SK-N-SH treated with all-trans-retinoic acid at 6 μM for 48 hours (cell line): ENCODE measurements around the gene TXNRD2.

Source experiments
- ATAC-seq: fragments of 200-7000 bp; cut with Tn5 transposase; 3 replicates; pipeline ENCODE4 v1.9.1; 2020; ENCODE audit warnings: mild to moderate bottlenecking, moderate library complexity
- ARNTL ChIP-seq: fragments of 450-650 bp; formaldehyde crosslinking; IDR thresholded peaks from 2 replicates; pipeline ENCODE4 v1.5.0; 2020; ENCODE audit warnings: low read depth, mild to moderate bottlenecking, moderate library complexity, borderline replicate concordance
- CSDC2 ChIP-seq: fragments of 250-450 bp; sonication (Bioruptor Pico); IDR thresholded peaks from 2 replicates; pipeline ENCODE4 v1.5.0; 2020; ENCODE audit warnings: mild to moderate bottlenecking, moderate library complexity
- ESRRG ChIP-seq: fragments of 250-450 bp; sonication (Bioruptor Pico); IDR thresholded peaks from 2 replicates; pipeline ENCODE4 v1.6.1; 2021; ENCODE audit warnings: mild to moderate bottlenecking
- GLIS3 ChIP-seq: fragments of 250-450 bp; sonication (Bioruptor Pico); IDR thresholded peaks from 2 replicates; pipeline ENCODE4 v1.5.0; 2020; ENCODE audit warnings: mild to moderate bottlenecking, moderate library complexity
- ISL1 ChIP-seq: fragments of 250-450 bp; sonication (Bioruptor Pico); IDR thresholded peaks from 2 replicates; pipeline ENCODE4 v2.1.2; 2022; ENCODE audit warnings: mild to moderate bottlenecking, moderate library complexity
- OSR1 ChIP-seq: fragments of 250-450 bp; sonication (Bioruptor Pico); IDR thresholded peaks from 2 replicates; pipeline ENCODE4 v1.8.0; 2022; ENCODE audit warnings: moderate library complexity, mild to moderate bottlenecking, inconsistent platforms
- PPARA ChIP-seq: fragments of 250-450 bp; sonication (Bioruptor Pico); IDR thresholded peaks from 2 replicates; pipeline ENCODE4 v1.5.0; 2020; ENCODE audit warnings: mild to moderate bottlenecking, borderline replicate concordance
- RARB ChIP-seq: fragments of 250-450 bp; sonication (Bioruptor Pico); IDR thresholded peaks from 2 replicates; pipeline ENCODE4 v1.8.0; 2021; ENCODE audit warnings: mild to moderate bottlenecking, moderate library complexity
- SNAI2 ChIP-seq: fragments of 250-450 bp; sonication (Bioruptor Pico); IDR thresholded peaks from 2 replicates; pipeline ENCODE4 v1.5.0; 2020; ENCODE audit warnings: mild to moderate bottlenecking, moderate library complexity
- TCF4 ChIP-seq: fragments of 250-450 bp; sonication (Bioruptor Pico); IDR thresholded peaks from 2 replicates; pipeline ENCODE4 v1.8.0; 2021; ENCODE audit warnings: mild to moderate bottlenecking, moderate library complexity, borderline replicate concordance
- TOX ChIP-seq: fragments of 250-450 bp; sonication (Bioruptor Pico); IDR thresholded peaks from 2 replicates; pipeline ENCODE4 v1.8.0; 2021; ENCODE audit warnings: mild to moderate bottlenecking, moderate library complexity, borderline replicate concordance
- ZC3H10 ChIP-seq: fragments of 250-450 bp; sonication (Bioruptor Pico); IDR thresholded peaks from 2 replicates; pipeline ENCODE4 v1.5.1; 2021; ENCODE audit warnings: mild to moderate bottlenecking, moderate library complexity
- ZFP3 ChIP-seq: fragments of 250-450 bp; sonication (Bioruptor Pico); IDR thresholded peaks from 2 replicates; pipeline ENCODE4 v1.5.0; 2020; ENCODE audit warnings: mild to moderate bottlenecking, moderate library complexity
- ZFP30 ChIP-seq: fragments of 450-650 bp; formaldehyde crosslinking; IDR thresholded peaks from 2 replicates; pipeline ENCODE4 v1.5.0; 2022; ENCODE audit warnings: mild to moderate bottlenecking, moderate library complexity
- ZNF70 ChIP-seq: fragments of 450-650 bp; formaldehyde crosslinking; IDR thresholded peaks from 2 replicates; pipeline ENCODE4 v1.5.0; 2020; ENCODE audit warnings: mild to moderate bottlenecking, moderate library complexity
- TF ChIP-seq, protein P1 (sequence below): fragments of 250-450 bp; sonication (Bioruptor Pico); IDR thresholded peaks from 2 replicates; pipeline ENCODE4 v1.5.0; 2020; ENCODE audit warnings: mild to moderate bottlenecking, moderate library complexity
- TF ChIP-seq, protein P2 (sequence below): fragments of 250-450 bp; sonication (Bioruptor Pico); IDR thresholded peaks from 2 replicates; pipeline ENCODE4 v1.5.1; 2021; ENCODE audit warnings: mild to moderate bottlenecking, moderate library complexity
- TF ChIP-seq, protein P3 (sequence below): fragments of 250-450 bp; sonication (Bioruptor Pico); IDR thresholded peaks from 2 replicates; pipeline ENCODE4 v1.8.0; 2020; ENCODE audit warnings: mild to moderate bottlenecking, moderate library complexity, borderline replicate concordance

TXNRD2 gene

DNA sequence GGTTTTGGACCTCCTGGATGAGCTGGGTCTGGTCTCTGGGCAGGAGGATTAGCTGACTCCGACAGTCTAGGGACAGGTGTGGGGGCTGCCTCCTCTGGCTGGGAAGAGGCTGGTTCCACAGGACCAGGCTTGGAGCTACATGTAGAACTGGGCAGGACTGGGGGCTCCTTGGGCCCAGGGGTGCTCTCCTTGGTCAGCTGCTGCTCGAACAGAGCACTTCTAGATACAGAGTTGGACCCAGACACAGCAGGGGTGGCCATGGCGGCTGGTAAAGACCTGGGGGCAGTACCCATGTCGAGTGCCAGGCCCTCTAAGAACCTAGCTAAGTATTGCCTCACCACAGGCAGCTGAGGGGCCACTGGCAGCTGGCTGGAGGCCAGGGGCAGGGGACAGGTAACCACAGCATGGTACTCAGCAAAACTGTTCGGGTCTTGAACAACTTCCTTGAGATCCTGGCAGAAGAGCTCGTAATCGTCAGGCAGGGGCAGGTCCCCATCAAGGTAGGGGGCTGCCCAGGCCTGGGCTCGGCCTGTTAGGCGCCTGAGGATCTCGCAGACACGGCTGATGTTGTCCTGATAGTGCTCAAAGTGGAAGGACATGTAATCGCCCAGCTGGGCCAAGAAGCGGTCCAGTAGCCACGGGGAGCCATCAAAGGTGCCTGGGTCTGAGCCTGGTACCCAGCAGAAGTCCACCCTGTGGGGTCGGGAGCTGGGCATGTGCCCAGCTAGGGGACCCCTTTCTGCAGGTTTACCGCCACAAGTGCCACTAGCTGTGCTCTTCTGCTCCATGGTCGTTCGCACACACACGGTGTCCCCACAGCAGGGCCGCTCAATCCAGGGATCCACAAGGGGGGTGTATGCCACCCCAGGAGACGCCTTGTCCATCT lies 90.1 kb downstream of the TXNRD2 start (continued):
- TF ChIP-seq, protein P1, sequence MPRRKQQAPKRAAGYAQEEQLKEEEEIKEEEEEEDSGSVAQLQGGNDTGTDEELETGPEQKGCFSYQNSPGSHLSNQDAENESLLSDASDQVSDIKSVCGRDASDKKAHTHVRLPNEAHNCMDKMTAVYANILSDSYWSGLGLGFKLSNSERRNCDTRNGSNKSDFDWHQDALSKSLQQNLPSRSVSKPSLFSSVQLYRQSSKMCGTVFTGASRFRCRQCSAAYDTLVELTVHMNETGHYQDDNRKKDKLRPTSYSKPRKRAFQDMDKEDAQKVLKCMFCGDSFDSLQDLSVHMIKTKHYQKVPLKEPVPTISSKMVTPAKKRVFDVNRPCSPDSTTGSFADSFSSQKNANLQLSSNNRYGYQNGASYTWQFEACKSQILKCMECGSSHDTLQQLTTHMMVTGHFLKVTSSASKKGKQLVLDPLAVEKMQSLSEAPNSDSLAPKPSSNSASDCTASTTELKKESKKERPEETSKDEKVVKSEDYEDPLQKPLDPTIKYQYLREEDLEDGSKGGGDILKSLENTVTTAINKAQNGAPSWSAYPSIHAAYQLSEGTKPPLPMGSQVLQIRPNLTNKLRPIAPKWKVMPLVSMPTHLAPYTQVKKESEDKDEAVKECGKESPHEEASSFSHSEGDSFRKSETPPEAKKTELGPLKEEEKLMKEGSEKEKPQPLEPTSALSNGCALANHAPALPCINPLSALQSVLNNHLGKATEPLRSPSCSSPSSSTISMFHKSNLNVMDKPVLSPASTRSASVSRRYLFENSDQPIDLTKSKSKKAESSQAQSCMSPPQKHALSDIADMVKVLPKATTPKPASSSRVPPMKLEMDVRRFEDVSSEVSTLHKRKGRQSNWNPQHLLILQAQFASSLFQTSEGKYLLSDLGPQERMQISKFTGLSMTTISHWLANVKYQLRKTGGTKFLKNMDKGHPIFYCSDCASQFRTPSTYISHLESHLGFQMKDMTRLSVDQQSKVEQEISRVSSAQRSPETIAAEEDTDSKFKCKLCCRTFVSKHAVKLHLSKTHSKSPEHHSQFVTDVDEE: no peak
- no peak for TF ChIP-seq SNAI2
- no peak for TF ChIP-seq ESRRG (CRISPR knock-in tag)
- TF ChIP-seq ARNTL: no peak
- no peak for TF ChIP-seq TOX (CRISPR knock-in tag)
- TF ChIP-seq, all 23 proteins: peak for 0

DNA sequence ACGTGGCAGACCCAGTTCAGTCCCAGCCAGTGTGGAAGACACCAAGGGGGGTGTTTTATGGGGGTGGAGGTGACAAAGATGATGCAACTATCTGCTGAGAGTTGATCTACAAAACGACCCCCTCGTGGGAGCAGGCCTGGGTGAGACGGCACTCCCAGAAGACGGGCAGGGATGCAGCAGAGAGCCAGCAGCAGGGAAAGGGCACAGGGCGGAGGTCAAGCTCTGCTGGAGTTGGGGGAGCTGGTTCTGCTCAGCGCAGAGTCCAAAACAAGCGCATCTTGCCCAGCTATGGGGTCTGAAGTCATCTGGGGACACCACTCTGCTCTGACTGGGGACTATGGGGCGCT lies 90.9 kb downstream of the TXNRD2 start:
- TF ChIP-seq ARNTL (no peak), GLIS3 (CRISPR knock-in tag) (no peak)
- TF ChIP-seq, protein P2, sequence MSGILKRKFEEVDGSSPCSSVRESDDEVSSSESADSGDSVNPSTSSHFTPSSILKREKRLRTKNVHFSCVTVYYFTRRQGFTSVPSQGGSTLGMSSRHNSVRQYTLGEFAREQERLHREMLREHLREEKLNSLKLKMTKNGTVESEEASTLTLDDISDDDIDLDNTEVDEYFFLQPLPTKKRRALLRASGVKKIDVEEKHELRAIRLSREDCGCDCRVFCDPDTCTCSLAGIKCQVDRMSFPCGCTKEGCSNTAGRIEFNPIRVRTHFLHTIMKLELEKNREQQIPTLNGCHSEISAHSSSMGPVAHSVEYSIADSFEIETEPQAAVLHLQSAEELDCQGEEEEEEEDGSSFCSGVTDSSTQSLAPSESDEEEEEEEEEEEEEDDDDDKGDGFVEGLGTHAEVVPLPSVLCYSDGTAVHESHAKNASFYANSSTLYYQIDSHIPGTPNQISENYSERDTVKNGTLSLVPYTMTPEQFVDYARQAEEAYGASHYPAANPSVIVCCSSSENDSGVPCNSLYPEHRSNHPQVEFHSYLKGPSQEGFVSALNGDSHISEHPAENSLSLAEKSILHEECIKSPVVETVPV (CRISPR knock-in tag): no peak
- ATAC-seq: no peak

DNA sequence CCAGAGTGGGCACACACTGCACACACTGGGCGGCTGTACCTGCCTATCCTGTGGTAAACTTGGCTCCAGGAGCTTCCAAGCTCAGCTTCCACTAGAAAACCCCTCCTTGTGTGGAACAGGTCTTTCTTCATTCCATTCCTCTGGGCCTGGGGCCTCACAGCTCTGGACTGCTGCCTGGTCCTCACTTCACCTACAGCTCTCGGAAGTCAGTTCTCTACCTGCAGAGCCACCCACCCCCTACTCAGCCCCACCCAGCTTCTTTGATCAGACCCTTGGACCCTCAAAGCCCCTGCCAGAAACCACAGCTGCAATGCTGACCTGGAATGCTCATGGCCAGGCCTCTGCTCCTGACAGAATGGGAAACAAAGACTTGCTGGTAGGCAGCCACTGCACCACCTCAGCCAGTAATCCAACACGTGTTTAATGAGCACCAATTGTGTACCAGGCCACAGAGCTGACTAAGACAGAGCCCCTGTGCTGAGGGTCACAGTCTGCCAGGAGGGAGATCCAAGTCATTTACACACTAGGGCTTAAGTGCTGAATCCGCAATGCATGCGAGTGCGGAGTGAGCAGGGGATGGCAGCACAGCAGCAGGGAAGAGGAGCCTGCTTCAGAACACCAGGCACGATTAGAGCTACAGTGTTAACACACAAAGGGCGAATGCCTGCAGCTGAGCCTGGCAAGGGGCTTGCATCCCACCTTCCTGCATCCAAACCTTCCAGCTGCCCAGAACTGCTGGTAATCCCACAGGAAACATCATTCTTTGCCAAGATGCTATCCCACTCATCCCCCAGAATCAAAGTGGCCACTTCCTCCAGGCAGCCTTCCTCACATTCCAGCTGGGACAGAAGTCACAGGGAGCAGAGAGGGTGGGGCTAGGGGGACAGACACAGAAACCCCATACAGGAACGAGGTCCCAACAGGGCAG lies 91.5 kb downstream of the TXNRD2 start:
- no peak for ATAC-seq

DNA sequence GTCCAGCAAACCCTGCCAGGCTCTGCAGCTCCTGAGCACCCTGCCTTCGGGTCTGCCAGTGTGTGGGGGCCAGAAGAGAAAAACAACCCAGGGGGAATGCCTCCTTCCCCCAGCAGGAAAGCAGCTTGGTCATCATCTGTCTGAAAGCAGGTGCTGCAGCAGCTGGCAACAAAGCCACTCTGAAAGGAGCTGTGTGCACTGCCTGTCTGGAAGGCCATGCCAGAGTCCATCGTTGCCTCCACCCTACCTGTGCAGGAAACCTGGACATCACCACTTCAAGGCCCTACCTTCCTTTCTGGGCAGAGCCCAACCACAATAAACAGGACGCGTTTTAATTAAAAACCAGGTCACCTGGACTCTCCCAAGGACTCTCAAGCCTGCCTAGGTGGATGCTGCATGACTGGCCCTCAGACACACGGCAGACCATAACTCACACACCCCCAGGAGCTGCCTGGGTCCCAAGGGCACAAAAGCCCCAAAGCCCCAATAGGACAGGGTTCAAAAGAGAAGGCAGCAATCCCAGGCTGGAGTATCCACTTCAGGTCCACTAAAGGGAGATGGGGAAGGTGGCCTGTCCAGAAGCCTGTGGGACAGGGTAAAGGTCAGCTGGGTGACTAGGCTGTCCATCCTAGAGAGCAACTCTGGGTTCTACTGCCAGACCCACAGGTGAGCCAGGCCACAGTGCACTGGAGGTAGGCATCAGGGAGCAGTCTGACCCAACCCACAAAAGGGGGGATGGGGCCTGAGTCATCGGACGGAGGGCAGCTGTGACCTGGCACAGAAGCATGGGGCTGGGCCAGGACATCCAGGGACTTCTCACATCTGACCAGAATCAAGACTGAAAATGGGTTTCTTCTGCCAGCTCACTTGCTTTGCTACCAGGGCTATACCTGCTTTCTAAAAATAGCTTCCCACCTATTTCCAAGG lies 93.1 kb downstream of the TXNRD2 start:
- no peak for ATAC-seq
- no peak for TF ChIP-seq ZFP30 (CRISPR knock-in tag)
- no peak for TF ChIP-seq ZNF70
- no peak for TF ChIP-seq PPARA (CRISPR knock-in tag)
- no peak for TF ChIP-seq RARB (CRISPR knock-in tag)
- TF ChIP-seq TOX (CRISPR knock-in tag): no peak
- no peak for TF ChIP-seq ISL1 (CRISPR knock-in tag)
- TF ChIP-seq TCF4 (CRISPR knock-in tag): no peak
- TF ChIP-seq ZFP3 (CRISPR knock-in tag): no peak
- TF ChIP-seq OSR1 (CRISPR knock-in tag): no peak
- TF ChIP-seq, protein P3, sequence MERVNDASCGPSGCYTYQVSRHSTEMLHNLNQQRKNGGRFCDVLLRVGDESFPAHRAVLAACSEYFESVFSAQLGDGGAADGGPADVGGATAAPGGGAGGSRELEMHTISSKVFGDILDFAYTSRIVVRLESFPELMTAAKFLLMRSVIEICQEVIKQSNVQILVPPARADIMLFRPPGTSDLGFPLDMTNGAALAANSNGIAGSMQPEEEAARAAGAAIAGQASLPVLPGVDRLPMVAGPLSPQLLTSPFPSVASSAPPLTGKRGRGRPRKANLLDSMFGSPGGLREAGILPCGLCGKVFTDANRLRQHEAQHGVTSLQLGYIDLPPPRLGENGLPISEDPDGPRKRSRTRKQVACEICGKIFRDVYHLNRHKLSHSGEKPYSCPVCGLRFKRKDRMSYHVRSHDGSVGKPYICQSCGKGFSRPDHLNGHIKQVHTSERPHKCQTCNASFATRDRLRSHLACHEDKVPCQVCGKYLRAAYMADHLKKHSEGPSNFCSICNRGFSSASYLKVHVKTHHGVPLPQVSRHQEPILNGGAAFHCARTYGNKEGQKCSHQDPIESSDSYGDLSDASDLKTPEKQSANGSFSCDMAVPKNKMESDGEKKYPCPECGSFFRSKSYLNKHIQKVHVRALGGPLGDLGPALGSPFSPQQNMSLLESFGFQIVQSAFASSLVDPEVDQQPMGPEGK: no peak
- TF ChIP-seq, protein P2 (CRISPR knock-in tag): no peak
- TF ChIP-seq ZC3H10 (CRISPR knock-in tag): no peak
- TF ChIP-seq CSDC2 (CRISPR knock-in tag): no peak

More for the DNA sequence above, 91.5 kb downstream of the TXNRD2 start:
- TF ChIP-seq ZC3H10 (CRISPR knock-in tag): no peak
- TF ChIP-seq, all 23 proteins: peak for 0
